Measurements from ENCODE around the gene TRIM23.
"Not testable (repeated sequence)": the region's sequence is repeated elsewhere in the genome, so short reads cannot be mapped to it uniquely, and the experiment has no call there.

TRIM23 gene

DNA sequence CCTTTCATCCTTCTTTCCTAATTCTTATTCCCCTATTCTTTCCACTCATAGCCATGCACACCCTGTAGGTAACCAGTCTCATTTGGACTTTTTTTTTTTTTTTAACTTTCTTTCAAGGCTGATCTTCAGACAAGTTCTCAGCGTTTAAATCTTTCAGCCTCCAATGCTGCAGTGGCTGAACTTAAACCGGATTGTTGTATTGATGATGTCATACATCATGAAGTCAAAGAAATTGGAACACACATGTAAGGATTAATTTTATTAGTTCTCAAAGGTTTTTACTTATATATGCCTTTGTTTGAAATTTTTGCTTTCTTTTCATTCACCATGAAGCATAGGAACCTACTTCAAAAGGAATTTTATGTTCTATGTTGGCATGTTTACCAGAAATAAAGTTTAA lies 22.8 kb upstream of the TRIM23 start:
- TF ChIP-seq, protein P1, sequence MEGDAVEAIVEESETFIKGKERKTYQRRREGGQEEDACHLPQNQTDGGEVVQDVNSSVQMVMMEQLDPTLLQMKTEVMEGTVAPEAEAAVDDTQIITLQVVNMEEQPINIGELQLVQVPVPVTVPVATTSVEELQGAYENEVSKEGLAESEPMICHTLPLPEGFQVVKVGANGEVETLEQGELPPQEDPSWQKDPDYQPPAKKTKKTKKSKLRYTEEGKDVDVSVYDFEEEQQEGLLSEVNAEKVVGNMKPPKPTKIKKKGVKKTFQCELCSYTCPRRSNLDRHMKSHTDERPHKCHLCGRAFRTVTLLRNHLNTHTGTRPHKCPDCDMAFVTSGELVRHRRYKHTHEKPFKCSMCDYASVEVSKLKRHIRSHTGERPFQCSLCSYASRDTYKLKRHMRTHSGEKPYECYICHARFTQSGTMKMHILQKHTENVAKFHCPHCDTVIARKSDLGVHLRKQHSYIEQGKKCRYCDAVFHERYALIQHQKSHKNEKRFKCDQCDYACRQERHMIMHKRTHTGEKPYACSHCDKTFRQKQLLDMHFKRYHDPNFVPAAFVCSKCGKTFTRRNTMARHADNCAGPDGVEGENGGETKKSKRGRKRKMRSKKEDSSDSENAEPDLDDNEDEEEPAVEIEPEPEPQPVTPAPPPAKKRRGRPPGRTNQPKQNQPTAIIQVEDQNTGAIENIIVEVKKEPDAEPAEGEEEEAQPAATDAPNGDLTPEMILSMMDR (IDR thresholded peaks at IDR 0.05), result no peak
- no peak for TF ChIP-seq ZFX (IDR thresholded peaks at IDR 0.05; ENCODE audit: borderline replicate concordance)
- peak overlapping the region; percentile 35 for H3K27ac ChIP-seq

DNA sequence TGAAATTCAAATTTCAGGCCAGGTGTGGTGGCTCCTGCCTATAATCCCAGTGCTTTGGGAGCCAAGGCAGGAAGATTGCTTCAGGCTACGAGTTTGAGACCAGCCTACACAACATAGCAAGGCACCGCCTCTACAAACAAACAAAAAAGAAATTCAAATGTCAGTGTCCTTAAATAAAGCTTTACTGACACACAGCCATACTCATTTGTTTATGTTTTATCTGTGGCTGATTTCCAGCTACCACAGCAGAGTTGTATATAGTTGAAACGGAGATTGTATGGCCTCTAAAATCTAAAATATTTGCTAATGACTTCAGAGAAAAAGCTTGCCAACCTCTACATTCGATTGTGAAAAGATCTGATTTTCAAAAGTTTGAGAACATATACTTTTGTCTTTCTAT lies 16.1 kb upstream of the TRIM23 start:
- H3K27ac ChIP-seq, result peak overlapping the region; percentile 63
- TF ChIP-seq, protein P1 (IDR thresholded peaks at IDR 0.05), result no peak
- no peak for TF ChIP-seq ZFX (IDR thresholded peaks at IDR 0.05; ENCODE audit: borderline replicate concordance)

DNA sequence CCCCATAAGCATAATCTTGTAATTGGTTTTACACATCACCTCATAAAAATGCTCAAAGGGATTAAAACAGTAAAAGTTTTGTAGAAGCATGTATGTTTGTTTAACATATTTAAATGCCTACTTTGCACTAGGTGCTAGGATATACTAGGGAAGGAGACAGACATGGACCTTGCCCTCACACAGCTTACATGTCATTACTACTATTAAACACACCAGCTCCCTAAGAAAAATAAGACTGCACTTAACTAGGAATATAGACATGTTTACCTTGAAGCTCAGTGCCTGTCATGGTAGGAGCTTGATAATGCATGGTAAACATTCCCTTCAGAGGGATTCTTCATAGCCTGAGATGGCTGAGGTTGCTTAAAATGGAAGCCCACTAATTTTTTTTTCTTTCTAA lies 6.8 kb upstream of the TRIM23 start:
- TF ChIP-seq, protein P1 (IDR thresholded peaks at IDR 0.05), result no peak
- TF ChIP-seq ZFX (IDR thresholded peaks at IDR 0.05; ENCODE audit: borderline replicate concordance), result no peak
- H3K27ac ChIP-seq, result no peak overlapping the region

DNA sequence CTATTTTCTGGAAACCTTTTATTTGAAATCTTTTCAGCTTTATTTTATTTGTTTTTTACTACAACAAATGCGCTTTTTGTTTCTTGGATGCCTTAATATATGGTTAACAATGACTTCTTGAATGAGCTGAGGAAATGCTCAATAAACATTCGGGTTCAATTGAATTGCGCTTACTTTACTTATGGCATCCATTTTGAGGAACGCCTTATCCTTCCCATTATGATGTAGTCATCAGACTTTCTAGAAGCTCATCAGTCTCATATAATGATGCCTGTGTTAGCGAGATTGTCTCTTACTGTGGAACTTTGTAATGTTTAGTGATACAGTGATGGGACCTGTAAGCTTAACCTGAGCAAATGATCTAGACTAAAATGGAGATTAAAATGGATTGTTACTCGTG lies 1.6 kb upstream of the TRIM23 start:
- no peak for TF ChIP-seq ZFX (IDR thresholded peaks at IDR 0.05; ENCODE audit: borderline replicate concordance)
- TF ChIP-seq, protein P1 (IDR thresholded peaks at IDR 0.05), result no peak
- peak overlapping the region; percentile 84 for H3K27ac ChIP-seq

DNA sequence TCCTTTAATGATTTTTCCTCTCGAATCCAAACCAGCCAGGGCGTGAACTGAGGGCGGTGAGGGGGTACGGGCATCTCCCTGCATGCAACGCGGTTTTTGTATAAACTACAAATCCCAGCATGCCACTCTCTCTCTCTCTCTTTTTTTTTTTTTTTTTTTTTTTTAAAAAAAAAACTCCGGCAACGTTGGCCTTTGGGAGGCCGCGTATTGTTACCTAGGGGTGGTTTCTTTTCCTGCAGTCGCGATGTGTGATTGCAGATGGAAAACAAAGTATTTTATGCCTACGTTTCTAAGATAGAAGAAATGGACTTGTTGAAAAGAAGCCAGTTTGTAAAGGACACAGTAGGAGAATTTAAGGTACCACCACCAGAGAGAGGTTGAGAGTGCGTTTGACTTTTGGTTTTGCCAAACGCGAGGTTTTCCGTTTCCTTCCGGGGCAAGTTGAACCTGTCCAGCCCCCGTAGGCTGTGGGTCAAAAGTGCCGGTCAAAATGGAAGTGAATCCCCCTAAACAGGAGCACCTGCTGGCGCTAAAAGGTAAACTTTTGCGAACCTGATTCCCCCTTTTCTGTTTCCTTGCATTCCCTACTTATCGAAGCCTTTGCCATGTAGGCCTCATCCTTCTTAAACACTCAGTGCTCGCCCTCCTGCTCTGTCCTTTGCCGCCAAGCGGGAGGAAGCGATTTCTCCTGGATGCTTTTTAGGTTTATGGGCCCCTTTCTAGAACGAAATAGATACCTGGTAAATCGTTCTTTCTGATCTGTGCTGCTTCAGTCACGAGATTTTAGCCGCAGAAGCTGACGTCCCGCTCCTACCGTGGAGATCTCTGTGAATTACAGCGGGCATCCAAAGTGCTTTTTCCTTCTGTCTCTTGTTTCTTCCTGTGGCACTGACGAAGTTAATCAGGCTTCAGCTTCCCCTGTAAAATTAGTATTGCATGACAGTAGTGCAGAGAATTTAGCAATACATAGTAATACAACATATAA lies 730 bp upstream of the TRIM23 start, which contains the start of the genes SHLD3 and TRAPPC13:
SHLD3 (plus strand) TSS at position 457 of the 985 bp plus-strand sequence. CDS start 4,561 bp downstream, outside the sequence.
TRAPPC13 (plus strand) TSS at position 457 of the 985 bp plus-strand sequence; CDS start at position 491, 34 bp downstream.
- H3K27ac ChIP-seq, result peak within 1 kb of the TSS; percentile 84
- TF ChIP-seq, protein P1 (IDR thresholded peaks at IDR 0.05), result no peak
- no peak for TF ChIP-seq ZFX (IDR thresholded peaks at IDR 0.05; ENCODE audit: borderline replicate concordance)

DNA sequence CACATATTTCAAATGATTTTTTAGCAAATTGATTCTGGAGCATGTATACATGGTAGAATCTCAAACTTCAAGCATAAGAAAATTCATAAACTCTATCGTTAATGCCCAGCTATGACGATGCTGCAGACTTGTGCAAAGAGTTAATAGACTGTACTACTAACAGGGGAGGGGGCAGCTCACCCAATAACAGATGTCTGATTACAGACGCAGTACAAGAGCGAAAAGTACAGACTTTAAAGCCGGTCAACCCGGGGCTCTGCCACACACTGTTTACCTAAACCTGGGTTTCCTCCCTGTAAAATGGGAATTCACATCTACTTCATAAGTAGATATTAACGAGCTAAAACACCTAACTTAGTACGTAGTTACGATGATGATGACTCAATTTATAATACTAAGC lies 651 bp downstream of the TRIM23 start:
- TF ChIP-seq, protein P1 (IDR thresholded peaks at IDR 0.05), result no peak
- no peak for TF ChIP-seq ZFX (IDR thresholded peaks at IDR 0.05; ENCODE audit: borderline replicate concordance)
- H3K27ac ChIP-seq, result peak overlapping the region; percentile 84

DNA sequence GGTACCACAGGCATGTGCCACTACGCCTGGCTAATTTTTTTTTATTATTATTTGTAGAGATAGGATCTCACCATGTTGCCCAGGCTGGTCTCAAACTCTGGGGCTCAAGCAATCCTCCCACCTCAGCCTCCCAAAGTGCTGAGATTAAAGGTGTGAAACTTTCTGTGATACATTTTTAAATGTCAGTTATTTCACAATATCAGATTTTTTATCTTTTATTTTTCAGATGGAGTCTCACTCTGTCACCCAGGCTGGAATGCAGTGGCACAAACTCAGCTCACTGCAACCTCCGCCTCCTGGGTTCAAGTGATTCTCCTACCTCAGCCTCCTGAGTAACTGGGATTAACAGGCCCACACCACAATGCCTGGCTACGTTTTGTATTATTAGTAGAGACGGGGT lies 2.2 kb downstream of the TRIM23 start:
- not testable (repeated sequence) for H3K27ac ChIP-seq

Measured in 22Rv1 (cell line).